ENCODE data around the gene PLEKHA4.

- no peak for TF ChIP-seq POLR2A (IDR thresholded peaks at IDR 0.05)
- TF ChIP-seq CTCF (IDR thresholded peaks at IDR 0.05): no peak
Observed at GRCh38 chr19:48918071-48918470, 49.7 kb upstream of the PLEKHA4 start.
